HG02588 (cell line): ENCODE data around the gene P4HA2.
A peak's percentile ranks its signal among the peaks of the same experiment; 100 is the strongest.

ENCODE experiments used
- ATAC-seq: cut with Tn5 transposase; IDR thresholded peaks from one replicate; pipeline ENCODE4 v1.9.1; 2021; ENCODE audit warnings: mild to moderate bottlenecking, moderate library complexity; ENCODE audit not compliant: unreplicated experiment

P4HA2 gene

DNA sequence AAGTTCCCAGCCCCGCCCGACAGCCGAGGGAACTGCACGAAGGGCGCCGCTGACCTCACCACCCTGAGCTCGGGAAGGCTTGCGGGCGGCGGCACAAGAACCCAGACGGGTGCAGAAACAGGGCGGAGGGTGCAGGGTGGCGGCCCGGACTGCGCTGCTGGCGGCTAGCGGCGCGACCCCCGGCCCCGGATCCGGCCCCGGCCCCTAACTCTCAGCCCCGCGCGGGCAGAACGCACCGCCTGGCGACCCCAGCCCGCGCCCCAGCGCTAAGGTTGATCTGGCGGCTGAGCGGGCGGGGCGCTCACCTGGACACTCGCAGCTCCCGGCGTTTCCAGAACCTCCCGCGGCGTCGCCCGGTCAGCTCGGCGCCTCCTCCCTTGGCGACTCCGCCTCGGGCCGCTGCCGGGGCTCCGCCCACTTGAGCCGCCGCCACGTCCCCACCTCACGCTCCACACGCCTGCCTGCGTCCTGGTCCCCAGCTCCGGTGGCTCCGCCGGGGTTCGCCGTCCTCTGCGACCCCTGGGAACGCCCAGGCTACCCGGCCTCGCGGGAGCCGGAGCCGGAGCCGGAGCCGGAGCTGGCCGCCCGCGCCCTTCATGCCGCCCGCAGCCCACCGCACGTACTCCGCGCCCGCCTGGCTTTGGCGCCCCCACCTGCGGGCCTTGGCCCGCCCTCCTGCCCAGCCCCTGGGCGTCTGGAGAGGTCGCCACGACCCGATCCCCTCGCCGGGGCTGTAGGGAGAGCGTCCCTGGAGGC, at the start of gene P4HA2:
P4HA2 (minus strand) TSS at position 369 of the 756 bp plus-strand sequence. CDS start 9,227 bp downstream, outside the sequence.
- ATAC-seq, result peak; percentile 93

DNA sequence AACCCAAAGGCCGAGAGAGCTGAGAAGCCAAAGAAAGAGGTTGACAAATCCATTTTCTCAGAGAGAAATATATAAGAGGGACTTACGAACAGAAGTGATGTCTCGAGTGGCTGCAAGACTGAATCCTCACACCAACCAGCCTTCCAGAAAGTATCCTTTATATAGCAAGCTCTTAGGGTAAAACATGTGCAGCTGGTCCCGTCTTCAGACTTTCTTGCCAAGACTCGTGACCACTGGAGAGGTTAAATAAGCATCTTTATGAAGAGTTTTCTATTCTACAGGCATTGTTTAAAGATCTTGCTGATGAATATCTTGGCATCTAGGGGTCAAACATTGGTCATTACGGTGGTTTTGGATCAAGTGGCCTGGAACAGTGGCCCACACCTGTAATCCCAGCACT, 49.6 kb upstream of the P4HA2 start:
- no peak for ATAC-seq

DNA sequence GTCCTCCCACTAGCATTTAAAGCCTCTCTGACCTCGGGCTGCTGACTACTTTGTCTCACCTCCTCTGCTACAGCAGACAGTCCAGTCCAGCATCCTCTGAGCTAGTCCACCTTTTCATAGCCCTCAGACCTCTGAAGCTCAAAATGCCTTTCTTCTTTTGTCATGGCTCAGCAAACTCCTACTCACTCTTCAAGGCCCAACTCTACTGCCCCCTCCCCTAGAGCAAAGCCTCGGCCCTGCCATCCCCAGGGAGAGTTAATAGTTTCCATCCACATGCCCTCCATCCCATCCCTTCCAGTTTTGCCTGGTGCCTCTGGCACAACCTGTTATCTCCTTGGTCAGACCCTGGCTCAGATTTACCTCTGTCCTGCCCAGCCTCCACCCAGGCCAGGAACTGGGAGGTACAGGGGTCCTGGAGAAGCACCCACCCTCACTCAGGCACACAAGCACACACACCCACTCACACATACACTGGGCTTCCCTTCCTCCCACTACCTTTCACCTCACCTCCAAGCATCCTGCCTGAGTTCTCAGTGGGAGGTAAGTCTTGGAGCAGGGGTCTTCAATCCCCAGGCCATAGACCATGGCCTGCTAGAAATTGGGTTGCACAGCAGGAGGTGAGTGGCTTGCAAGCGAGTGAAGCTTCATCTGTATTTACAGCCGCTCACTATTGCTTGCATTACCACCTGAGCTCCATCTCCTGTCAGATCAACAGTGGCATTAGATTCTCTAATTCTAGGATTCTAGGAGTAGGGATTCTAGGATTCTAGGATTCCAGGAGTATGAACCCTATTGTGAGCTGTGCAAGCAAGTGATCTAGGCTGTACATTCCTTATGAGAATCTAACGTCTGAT, 47.9 kb upstream of the P4HA2 start:
- ATAC-seq, result no peak

DNA sequence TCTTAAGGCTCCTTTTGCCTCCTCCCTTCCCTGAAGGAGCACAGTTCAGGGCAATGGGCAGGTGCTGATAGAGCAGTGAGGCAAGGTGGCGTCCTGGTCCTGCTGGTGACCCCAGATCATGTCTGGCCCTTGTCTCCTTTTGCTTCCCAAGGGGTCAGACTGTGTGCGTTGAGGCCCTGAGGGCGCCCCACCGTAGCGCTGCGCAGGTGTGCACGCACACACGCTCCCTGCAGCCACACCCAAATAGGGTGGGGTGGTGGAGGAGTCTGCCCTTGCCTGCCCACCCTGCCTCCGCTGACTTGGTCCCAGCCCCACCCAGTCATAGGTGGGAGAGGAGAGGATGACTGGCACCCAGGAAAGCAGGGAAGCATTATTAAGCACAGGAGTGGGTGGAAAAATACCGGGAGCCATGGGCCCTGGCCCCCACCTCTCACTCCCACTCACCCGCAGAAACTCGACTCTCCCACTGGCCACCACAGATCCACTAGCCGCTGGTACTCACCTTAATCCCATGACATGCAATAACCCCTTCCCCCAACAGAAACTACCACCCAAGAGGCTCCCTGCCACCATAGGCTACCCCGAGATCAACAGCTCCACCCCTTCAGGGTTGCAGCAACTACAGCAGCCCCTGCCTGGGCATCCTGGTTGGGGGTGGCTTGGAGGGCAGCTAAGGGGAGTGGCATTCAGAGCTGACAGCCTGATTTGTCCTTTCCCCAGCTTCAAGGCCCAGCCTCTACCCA, 46.6 kb upstream of the P4HA2 start:
- no peak for ATAC-seq

DNA sequence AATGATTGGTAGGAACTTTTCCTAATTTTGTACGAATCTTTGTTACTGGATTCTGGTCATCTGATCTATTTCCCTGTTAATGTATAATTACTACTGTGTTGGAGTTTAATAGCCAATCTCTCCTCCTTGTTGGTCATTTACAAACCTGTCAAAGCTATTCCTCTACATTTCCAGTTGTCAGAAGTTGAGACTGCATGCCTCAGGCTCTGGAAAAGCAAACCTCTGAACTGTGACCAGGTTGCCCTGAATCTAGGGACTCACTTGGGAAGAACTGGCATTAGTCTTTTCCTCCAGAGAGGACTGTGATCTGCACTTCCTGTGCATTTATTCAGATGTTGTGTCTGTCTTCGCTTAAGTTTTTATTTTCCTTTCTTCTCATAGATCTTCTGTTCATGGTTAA, 46.0 kb upstream of the P4HA2 start:
- ATAC-seq, result no peak

DNA sequence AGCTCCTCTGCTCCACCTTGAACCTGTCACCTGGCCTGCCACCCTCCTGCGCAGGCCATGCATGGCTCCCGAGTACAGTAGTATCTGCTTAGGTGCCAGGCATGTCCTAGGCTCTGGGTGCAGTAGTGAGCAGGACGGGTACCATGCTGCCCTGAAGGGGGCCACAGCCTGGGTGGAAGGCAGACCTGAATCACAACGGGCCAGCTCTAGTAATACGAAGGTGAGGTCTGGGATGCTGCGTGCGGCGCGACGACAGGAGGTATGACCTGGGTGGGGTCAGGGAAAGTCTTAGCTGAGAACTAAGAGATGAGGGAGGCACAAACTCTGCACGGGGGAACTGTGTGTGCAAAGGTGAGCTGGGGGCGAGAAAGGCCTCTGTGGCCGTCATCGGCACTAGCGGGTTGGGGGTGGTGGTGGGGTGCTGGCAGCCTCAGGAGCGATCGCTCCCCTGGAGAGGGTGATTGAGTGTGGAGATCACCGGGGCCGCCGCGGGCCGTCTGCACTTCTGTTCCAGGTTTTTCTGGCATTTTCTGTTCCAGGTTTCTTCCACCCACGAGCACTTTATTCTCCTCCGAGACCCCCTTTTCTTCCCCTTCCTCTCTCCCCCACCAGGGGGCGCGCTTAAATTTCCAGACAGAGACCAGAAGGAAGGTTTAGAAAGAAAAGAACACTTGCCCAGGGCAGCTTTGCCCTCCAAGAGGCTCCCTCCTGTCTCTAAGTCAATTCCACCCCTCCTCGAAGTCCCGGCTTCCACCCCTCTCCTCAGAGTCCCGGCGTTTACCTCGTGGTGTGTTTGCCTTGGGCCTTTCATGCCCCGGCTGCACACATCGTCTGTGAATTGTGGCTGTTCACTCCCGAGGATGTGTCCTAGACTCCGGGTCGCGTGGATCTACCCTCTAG, 44.9 kb upstream of the P4HA2 start:
- ATAC-seq, result no peak

DNA sequence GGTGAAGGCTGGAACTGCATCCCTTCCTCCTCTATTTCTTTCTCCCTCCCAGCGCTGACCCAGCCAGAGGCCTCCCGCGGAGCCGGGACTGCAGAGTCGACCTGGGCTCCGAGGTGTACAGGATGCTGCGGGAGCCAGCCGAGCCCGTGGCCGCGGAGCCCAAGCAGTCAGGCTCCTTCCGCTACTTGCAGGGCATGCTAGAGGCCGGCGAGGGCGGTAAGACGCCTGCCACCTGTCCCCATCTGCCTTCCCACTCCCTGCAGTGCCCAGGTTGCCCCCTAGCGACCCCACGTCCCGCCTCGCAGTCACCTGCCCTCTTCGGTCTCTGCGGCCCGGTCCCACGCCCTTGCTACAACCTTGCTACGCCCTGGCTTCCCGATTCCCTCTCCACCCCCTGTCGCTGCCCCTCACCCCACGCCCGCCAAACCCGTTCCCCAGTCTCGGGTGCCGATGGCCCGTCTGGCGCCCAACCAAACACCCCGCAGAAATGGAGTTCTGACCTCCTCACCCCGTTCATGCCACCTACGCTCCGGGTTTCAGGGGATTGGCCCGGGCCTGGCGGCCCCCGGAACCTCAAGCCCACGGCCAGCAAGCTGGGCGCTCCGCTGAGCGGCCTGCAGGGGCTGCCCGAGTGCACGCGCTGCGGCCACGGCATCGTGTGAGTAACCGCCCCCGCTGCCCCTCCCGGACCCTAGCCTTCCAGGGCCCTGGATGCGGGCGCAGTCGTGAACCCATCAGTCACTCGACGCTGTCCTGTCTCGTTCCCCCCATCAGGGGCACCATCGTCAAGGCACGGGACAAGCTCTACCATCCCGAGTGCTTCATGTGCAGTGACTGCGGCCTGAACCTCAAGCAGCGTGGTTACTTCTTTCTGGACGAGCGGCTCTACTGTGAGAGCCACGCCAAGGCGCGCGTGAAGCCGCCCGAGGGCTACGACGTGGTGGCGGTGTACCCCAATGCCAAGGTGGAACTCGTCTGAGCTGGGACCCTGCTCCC, 43.9 kb upstream of the P4HA2 start:
- no peak for ATAC-seq

DNA sequence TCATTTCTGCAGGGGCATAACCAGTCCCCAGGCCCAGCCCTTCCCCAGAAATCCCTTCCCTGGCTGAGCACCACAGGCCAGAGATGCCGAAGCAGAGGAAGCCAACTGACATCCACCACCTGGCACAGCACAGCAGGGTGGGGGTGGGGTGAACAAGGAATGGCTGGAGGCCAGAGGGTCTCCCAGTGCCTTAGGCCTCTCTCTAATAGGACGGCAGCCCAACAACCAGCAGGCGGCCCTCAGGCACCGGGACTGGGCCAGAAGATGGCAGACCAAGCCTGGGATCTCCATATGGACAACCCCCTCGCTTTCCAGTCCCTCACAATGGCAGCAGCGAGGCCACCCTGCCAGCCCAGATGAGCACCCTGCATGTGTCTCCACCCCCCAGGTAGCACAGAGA, 43.1 kb upstream of the P4HA2 start:
- ATAC-seq, result no peak

DNA sequence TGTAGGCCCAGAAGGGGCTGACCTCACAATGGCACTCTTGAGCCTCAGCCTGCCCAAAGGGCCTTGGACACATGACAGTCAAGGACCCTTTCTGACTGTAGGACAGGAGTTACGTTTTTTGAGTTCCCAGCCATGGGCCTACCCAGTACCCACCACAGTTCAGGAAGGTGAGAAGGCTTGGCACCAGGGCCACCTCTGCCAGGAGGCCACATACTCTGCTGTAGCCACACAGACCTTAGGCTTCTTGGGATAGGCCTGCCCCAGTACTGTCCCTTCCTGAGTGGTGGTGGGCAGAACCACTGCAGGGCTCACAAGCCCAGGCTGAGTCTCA, 42.6 kb upstream of the P4HA2 start:
- ATAC-seq, result no peak

DNA sequence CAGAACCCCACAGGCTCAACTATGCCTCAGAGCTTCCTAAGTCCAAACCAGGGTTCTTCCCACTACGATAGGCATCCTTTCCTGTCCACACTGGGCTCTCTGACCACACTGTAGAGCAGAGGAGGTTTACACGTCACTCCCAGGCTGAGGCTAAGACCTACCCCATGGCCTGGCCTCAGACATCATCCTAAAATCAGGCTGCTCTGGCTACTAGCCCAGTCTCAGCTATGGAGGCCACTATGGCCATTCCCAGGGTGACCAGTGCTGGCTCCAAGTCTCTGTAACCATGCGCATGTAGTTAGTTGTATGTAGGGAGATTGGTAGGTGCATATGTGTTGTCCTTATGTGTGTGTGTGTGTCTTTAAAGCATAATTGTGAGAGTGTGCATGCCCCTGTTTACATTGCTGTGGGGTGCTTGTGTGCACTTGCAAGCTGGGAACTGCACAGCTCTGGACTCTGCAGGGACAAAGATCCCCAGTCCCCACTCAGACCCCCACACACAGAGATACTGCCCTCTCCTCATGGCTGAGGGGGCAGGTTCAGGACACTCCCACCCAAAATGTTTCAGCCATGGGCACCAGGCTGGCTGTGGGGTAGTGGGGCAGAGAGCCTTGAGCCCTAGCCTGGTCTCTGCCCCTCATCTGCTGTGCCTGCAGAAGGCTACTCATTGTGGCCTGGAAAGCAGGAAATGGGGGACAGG, 42.1 kb upstream of the P4HA2 start:
- no peak for ATAC-seq

DNA sequence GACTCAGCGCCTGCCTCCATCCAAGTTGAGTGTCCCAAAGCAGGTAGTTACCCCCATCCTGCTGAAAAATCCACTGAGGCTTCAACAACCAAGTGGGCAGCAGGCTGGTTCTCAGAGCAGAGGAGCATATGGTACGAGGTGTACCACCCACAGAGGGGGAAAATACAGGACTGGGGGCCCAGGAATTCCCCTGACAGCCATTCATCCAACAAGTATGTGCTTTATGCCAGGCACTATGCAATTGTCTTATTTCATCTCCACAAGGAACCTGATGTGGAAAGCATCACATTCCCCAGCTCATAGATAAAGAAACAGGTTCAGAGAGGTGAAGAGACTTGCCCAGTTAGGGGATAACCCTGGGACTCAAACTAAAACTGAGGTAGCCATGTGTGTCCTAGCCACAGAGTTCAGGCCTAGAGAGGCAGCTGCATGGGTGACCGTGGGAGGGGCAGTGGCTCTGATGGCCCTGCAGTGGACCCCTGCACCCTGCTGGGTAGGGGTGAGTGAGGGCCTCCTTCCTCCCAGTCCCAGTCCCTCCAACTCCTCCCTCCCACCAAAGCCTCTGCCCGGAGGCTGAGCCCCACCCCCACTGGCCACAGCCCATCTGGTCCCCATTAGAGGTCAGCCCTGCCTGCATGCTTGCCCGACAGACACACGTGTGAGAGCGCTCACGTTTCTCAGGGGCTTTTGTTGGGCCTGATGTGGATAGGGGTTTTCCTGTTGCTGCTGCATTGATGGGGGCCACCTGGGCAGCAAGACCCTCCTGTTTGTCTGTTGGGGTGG, 41.3 kb upstream of the P4HA2 start:
- ATAC-seq, result peak; percentile 75

DNA sequence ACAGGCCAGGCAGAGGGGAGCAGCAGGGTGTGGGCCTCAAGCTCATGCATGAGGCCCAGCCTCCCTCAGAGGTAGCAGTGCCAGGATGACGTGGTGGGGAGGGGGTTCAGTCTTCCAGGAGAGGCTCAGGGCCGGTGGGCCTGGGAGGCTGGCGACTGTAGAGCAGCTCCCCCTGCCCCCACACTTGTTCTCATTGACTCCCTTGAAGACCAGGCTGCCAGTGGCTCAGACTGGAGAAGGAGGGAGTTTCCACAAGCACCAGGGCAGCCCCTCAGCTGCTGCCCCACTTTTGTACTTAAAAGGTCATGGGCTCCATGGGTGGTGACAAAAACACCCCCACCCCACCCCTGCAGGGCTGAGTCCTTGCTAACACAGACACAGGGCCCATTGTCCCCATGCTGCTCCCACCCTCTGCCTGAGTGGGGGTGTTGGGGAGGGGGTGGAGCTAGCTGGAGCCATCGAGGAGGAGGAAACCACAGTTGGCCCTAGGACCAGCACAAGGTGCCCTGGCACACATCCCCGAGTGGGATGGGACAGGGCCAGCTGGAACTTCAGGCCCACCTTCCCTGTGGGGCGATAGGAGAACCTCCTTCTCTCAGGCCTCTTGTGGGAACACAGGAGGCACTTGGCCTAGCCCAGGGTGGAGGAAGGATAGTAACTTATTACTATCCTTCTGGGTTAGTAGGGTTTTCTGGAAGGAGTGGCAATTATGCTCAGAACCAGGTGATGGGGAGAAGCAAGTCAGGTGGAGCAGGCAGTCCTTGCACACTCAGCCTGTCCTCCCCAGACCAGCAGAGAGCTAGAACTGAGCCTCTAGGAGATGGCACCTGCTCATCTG, 40.5 kb upstream of the P4HA2 start:
- ATAC-seq, result no peak

DNA sequence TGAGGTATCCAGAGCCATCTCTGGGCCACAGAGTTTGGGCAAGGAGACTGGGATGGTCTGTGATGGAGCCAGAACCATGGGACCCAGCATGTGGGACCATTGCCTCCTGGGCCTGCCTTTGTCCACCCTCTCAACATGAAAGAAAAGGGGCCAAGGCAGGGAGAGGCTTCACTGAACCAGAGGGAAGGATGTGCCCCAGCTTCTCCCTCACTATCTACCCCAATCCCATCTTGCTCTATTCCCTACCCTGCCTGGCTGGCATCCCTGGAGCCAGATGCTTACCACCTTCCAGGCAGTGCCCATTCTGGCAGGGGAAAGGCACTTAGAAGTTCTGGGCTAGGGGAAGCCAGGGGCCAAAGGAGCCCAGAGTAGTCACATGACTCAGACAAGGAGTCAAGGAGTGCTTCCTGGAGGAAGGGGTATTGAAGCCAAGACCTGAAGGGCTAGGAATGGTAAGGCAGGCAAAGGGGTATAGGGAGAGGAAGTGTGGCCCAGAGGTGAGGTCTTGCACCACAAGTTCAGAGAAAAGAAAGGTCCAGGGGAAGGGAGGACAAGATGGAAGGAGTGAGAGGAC, 39.6 kb upstream of the P4HA2 start:
- no peak for ATAC-seq

DNA sequence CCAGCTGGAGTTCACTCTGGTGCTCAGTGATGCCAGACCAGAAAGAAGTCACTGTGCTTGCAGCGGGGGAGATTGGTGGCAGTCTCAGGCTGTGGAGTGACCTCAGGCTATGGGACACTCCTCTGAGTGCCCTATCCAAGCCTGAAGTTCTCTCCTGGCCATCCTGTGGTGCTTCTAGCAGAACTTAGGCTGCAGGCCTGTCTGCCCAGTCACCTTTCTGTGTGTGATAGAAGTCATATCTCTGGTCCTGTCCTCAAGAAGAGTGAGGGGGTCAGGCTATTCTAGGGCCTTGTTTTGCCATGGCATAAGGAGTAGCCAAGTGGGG, 39.1 kb upstream of the P4HA2 start:
- no peak for ATAC-seq

DNA sequence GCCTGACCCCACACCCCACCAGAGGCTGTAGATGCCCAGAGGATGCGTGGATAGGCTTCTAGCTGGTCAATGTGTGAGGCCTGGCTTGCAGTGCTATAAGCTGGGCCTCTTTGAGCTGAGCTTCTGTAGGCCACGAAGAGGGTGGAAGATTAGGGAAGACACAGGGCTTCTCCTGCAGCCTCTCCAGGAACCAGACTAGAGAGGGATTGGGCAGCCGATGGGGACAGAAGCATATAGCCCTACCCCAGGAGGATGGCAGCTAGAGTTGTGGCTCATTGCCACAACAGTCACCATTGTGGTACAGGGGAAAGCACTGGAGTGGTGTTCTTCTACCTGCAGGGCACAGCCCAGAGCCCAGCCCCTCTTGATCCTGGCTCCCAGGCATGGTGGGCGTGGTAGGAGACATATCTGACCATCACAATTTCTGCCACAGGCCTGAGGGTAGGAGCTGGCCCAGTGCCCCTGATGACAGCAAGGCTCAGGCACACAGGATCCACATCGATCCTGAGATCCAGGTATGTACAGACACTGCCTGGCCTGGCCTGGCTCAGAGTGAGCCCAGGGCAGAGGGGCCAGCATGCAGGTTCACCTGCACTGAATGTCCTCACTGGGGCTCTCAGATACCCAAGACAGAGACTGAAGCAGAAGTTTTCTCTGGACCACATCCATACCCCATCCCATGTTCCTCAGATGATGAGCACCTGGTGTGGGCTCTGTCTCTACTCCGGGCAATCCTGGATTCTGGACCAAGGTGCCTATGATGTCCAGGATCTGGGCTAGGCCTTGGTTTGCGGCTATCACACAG, 38.6 kb upstream of the P4HA2 start:
- ATAC-seq, result no peak

DNA sequence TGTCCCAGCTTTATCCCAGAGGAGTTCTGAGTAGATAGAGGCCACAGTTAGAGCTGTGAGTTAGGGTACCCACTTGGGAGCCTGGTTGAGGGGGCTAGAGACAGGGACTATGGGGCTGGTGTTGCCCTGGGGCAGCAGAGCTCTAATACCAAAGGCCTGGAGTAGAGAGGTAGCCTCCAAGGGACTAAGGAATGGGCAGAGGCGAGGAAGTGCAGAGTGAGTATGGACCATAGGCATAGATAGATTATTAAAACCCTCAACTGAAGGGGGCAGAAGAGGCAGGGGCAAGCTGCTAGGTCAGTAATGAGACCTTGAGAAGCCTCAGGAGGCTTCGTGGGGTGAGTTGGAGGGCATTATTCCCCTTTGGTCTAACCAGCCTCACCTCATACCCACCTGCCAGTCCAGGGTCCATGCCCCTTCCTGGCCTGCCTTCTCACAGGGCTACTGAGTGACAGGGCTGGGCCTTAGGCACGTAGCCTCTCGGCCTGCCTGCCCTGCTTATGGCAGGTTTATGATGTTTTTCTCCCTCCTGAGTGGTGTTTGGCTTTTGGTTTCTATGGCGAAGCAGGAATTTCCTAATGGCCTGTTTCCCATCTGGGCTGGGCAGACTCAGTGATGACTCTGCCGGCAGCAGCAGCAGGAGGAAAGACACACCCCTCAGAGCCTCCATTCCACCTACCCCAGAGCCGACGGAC, 37.8 kb upstream of the P4HA2 start:
- no peak for ATAC-seq
